ENCODE results near the gene GNG3. TPM values are rescaled to one million over a fixed set of nuclear protein-coding genes. Genes with fewer than 3 reads are reported as not detected.

Gene GNG3
- polyA plus RNA-seq, 2 of the 4 experiments (the other 2 are of a cell fraction), result not detected

- FAIRE-seq, result no peak
- no peak for DNase-seq (ENCODE audit: low read depth in 1 of 2, low spot score in 1 of 2)
- Histone ChIP-seq H3K4me2 (no peak overlapping the region), H3K4me1 (peaks cover 35% of the 10 kb centered on the region), H3K9me3 (no peaks in the 10 kb centered on the region), H3K4me3 (no peak overlapping the region), H3K27ac (peak overlapping the region in 1 of 2 experiments; percentile 80; a peak in 2 of 6 replicates)
- 98% methylated on average over 21 of the region's 24 CpGs for WGBS (ENCODE audit: missing lambda C conversion rate)
- CTCF ChIA-PET, result interaction anchor here (0.9 to 3.0 kb wide), 8 partner anchors 8 to 291 kb away, joined by 3 to 11 read pairs (median 4); partner anchors contain the start of genes BSCL2, GNG3, TMEM179B and UQCC3
- POLR2A ChIA-PET, result interaction anchor here (2.0 kb wide), 1 partner anchor 12 kb away, joined by 14 read pairs; the partner anchor contains the start of genes HNRNPUL2 and TTC9C
- TF ChIP-seq PHF8 (IDR thresholded peaks at IDR 0.05; ENCODE audit: borderline replicate concordance, low read depth), result no peak
- TF ChIP-seq ZSCAN20 (CRISPR knock-in tag; IDR thresholded peaks at IDR 0.05), result no peak
- TF ChIP-seq HMGXB4 (CRISPR knock-in tag; IDR thresholded peaks at IDR 0.05; ENCODE audit: borderline replicate concordance), result no peak
- TF ChIP-seq NR3C1 (IDR thresholded peaks at IDR 0.05), result no peak
- TF ChIP-seq MYC (IDR thresholded peaks at IDR 0.05; ENCODE audit: borderline replicate concordance, low read length), result no peak
- TF ChIP-seq, protein P1, sequence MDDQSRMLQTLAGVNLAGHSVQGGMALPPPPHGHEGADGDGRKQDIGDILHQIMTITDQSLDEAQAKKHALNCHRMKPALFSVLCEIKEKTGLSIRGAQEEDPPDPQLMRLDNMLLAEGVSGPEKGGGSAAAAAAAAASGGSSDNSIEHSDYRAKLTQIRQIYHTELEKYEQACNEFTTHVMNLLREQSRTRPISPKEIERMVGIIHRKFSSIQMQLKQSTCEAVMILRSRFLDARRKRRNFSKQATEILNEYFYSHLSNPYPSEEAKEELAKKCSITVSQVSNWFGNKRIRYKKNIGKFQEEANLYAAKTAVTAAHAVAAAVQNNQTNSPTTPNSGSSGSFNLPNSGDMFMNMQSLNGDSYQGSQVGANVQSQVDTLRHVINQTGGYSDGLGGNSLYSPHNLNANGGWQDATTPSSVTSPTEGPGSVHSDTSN (IDR thresholded peaks at IDR 0.05), result no peak
- no peak for TF ChIP-seq HDAC2 (IDR thresholded peaks at IDR 0.05)
- no peak for TF ChIP-seq ZFP36 (IDR thresholded peaks at IDR 0.05; ENCODE audit: borderline replicate concordance, partially characterized antibody)
- TF ChIP-seq RNF2 (IDR thresholded peaks at IDR 0.05; ENCODE audit: borderline replicate concordance, low read depth), result no peak
- TF ChIP-seq MAX (IDR thresholded peaks at IDR 0.05), result no peak
- TF ChIP-seq SMC3 (IDR thresholded peaks at IDR 0.05), result no peak
- peak in 1 of 2 experiments; percentile 43; a peak in 2 of 6 replicates for ATAC-seq
Observed at GRCh38 chr11:62715150-62716130, 8.0 kb downstream of the GNG3 start.

GRCh38 chr11:62716206-62716605, 8.7 kb downstream of the GNG3 start:
- H3K4me1 ChIP-seq, result peaks cover 35% of the 10 kb centered on the region
- no peak for FAIRE-seq

GRCh38 chr11:62716816-62717215, 9.3 kb downstream of the GNG3 start:
- no peak overlapping the region for H3K4me2 ChIP-seq
- CTCF ChIA-PET, result interaction anchor here (1.2 to 1.5 kb wide), 2 partner anchors 8 to 9 kb away, joined by 4 to 6 read pairs; partner anchors contain the start of genes BSCL2 and GNG3
- POLR2A ChIA-PET, result interaction anchor here (2.0 kb wide), 1 partner anchor 11 kb away, joined by 14 read pairs; the partner anchor contains the start of genes HNRNPUL2 and TTC9C
- no peaks in the 10 kb centered on the region for H3K9me3 ChIP-seq
- no peak for TF ChIP-seq BCL3 (IDR thresholded peaks at IDR 0.05)
- TF ChIP-seq FOSB (CRISPR knock-in tag; IDR thresholded peaks at IDR 0.05), result no peak
- no peak overlapping the region for H3K4me3 ChIP-seq
- ATAC-seq, result no peak
- 97% methylated on average over 11 of the region's 11 CpGs for WGBS (ENCODE audit: missing lambda C conversion rate)
- FAIRE-seq, result no peak
- H3K27ac ChIP-seq, result no peak overlapping the region
- H3K4me1 ChIP-seq, result peaks cover 35% of the 10 kb centered on the region
- DNase-seq (ENCODE audit: low read depth in 1 of 2, low spot score in 1 of 2), result no peak

More at GRCh38 chr11:62716206-62716605, 8.7 kb downstream of the GNG3 start:
- ChIA-PET CTCF (interaction anchor here (0.9 to 1.5 kb wide), 3 partner anchors 8 to 22 kb away, joined by 4 to 6 read pairs (median 6); partner anchors contain the start of genes BSCL2 and GNG3), POLR2A (interaction anchor here (2.0 kb wide), 1 partner anchor 11 kb away, joined by 14 read pairs; the partner anchor contains the start of genes HNRNPUL2 and TTC9C)
- no peak for ATAC-seq
- Histone ChIP-seq H3K27ac (no peak overlapping the region), H3K4me3 (no peak overlapping the region), H3K4me2 (no peak overlapping the region), H3K9me3 (no peaks in the 10 kb centered on the region)
- DNase-seq (ENCODE audit: low read depth in 1 of 2, low spot score in 1 of 2), result no peak
- 92% methylated on average over 5 of the region's 5 CpGs for WGBS (ENCODE audit: missing lambda C conversion rate)
- TF ChIP-seq MAFK (IDR thresholded peaks at IDR 0.05; ENCODE audit: partially characterized antibody), result peak; percentile 91
- TF ChIP-seq MAZ (IDR thresholded peaks at IDR 0.05; ENCODE audit: borderline replicate concordance, low read depth, low read length), result no peak
- no peak for TF ChIP-seq NFE2L2 (conservative IDR thresholded peaks at IDR 0.05; ENCODE audit: low read length)

All from A549 (cell line).